Muscle of leg (tissue), 16 donors: ENCODE data around the gene OR5AK2. TPM values are rescaled to one million over a fixed set of nuclear protein-coding genes. Genes with fewer than 3 reads are reported as not detected.
"Not testable (repeated sequence)": the region's sequence is repeated elsewhere in the genome, so short reads cannot be mapped to it uniquely, and the experiment has no call there.

Experiments
- DNase-seq: peaks from one replicate; pipeline ENCODE4 v3.0.0; 2013
- H3K27ac ChIP-seq: one replicate; pipeline ENCODE4 v1.5.1; 2013; ENCODE audit warnings: mild to moderate bottlenecking, low read length, control low read depth
- H3K27me3 ChIP-seq: one replicate; pipeline ENCODE4 v1.6.1; 2013; ENCODE audit warnings: low read length; ENCODE audit not compliant: control insufficient read depth, insufficient read depth
- H3K36me3 ChIP-seq: one replicate; pipeline ENCODE4 v1.6.1; 2013; ENCODE audit warnings: low read length; ENCODE audit not compliant: control insufficient read depth, insufficient read depth
- H3K4me1 ChIP-seq: one replicate; pipeline ENCODE4 v1.6.1; 2013; ENCODE audit warnings: low read length; ENCODE audit not compliant: control insufficient read depth, insufficient read depth
- H3K4me3 ChIP-seq: one replicate; pipeline ENCODE4 v1.5.1; 2013; ENCODE audit warnings: low read length, control low read depth
- H3K9me3 ChIP-seq: replicated peaks from 2 replicates; pipeline ENCODE4 v1.6.1; 2013; ENCODE audit warnings: low read depth, low read length; ENCODE audit not compliant: control insufficient read depth
- WGBS: methylation state at CpG from one replicate; pipeline ENCODE4 v1.1.5; 2013; ENCODE audit warnings: missing lambda C conversion rate; ENCODE audit not compliant: insufficient coverage; 5-methylcytosine and 5-hydroxymethylcytosine counted together
- long read RNA-seq, 11 donors: transcript quantifications; one replicate each; lab custom pipeline, GENCODE V29; 2026
- polyA plus RNA-seq, 8 donors: library from polyadenylated mRNA; unstranded; fragments of 120-200 nt; gene quantifications; one replicate each; pipeline versions ENCODE4 v1.2.1 to v1.2.3, GENCODE V29; 2013; ENCODE audit warnings: inconsistent platforms in 1 of 8, low replicate concordance in 1 of 8; ENCODE audit not compliant: insufficient read length in 8 of 8, insufficient read depth in 1 of 8
- total RNA-seq: library from RNA; stranded (reverse); fragments of 120-200 nt; gene quantifications from one replicate; pipeline ENCODE4 v1.2.4, GENCODE V29; 2013

OR5AK2 gene, protein sequence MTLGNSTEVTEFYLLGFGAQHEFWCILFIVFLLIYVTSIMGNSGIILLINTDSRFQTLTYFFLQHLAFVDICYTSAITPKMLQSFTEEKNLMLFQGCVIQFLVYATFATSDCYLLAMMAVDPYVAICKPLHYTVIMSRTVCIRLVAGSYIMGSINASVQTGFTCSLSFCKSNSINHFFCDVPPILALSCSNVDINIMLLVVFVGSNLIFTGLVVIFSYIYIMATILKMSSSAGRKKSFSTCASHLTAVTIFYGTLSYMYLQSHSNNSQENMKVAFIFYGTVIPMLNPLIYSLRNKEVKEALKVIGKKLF
- total RNA-seq, result not detected
- not detected for polyA plus RNA-seq
- long read RNA-seq, donor 1, result 0 reads
- long read RNA-seq, donor 2, result 0 reads
- long read RNA-seq, donor 3, result 0 reads
- long read RNA-seq, donor 4, result 0 reads
- long read RNA-seq, donor 5, result 0 reads
- long read RNA-seq, donor 6, result 0 reads
- long read RNA-seq, donor 7, result 0 reads
- long read RNA-seq, donor 8, result 0 reads
- long read RNA-seq, donor 9, result 0 reads
- long read RNA-seq, donor 10, result 0 reads
- long read RNA-seq, donor 11, result 0 reads

DNA sequence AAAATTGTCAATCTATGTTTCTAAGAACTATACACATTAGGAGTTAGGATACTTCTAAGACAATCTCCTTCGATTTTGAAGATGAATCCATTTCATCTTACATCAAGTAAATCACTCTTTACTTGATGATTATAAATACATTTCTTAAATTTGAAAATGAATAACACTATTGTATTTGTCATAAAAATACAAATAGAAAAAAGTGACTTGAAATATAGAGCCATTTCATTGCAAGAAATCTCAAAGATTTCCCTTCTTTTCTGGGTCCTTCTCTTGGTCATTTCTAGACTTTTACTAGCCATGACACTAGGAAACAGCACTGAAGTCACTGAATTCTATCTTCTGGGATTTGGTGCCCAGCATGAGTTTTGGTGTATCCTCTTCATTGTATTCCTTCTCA is at the start of gene OR5AK2:
OR5AK2 (plus strand) TSS at position 301 of the 400 bp plus-strand sequence; CDS start at position 301, 0 bp downstream.
- no CpG with 5 or more reads among the region's 1 CpG for WGBS

DNA sequence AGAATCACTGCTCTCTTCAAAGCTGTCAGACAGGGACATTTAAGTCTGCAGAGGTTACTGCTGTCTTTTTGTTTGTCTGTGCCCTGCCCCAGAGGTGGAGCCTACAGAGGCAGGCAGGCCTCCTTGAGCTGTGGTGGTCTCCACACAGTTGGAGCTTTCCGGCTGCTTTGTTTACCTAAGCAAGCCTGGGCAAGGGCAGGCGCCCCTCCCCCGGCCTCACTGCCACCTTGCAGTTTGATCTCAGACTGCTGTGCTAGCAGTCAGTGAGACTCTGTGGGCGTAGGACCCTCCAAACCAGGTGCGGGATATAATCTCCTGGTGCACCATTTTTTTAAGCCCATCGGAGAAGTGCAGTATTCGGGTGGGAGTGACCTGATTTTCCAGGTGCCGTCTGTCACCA is 43.2 kb upstream of the OR5AK2 start:
- H3K4me1 ChIP-seq, DNase-seq, H3K4me3 ChIP-seq, H3K27ac ChIP-seq, H3K36me3 ChIP-seq, H3K27me3 ChIP-seq, H3K9me3 ChIP-seq: not testable (repeated sequence)
- 91% methylated on average over 8 of the region's 8 CpGs for WGBS

More for the DNA sequence above, at the start of gene OR5AK2:
- no peak within 1 kb of the TSS for H3K27ac ChIP-seq
- DNase-seq, result no peak
- H3K27me3 ChIP-seq, result no peaks in the 10 kb centered on the region
- H3K4me3 ChIP-seq, result no peak within 1 kb of the TSS
- no peaks in the 10 kb centered on the region for H3K36me3 ChIP-seq
- no peaks in the 10 kb centered on the region for H3K4me1 ChIP-seq
- no peaks in the 10 kb centered on the region for H3K9me3 ChIP-seq

DNA sequence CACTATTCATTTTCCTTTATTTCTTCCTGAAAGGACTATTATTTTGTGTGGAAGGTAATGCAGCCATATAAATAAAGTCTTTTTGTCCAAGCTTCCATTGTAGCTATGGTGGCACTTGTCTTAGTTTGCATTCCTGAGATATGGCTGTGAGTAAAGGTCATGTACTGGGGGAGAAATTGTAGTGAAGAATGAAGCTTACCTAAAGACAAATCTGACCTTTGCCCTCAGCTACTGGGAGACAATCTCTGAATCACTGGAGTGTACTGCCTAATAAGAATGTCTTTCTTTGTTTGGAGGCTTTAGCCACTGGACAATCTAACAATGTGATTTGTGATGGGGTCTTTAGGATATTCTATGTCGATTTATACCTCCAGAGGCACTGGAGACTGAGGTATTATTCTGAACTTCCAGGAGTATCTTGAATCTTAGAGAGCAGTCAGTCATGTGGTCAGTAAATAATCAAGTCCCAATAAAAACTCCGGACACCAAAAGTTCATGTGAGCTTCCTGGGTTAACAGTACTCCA is 39.7 kb upstream of the OR5AK2 start:
- Histone ChIP-seq H3K36me3 (no peaks in the 10 kb centered on the region), H3K9me3 (peaks cover 14% of the 10 kb centered on the region), H3K4me3 (no peak overlapping the region), H3K27ac (no peak overlapping the region), H3K4me1 (no peaks in the 10 kb centered on the region), H3K27me3 (no peaks in the 10 kb centered on the region)
- no peak for DNase-seq
- WGBS, result no CpG with 5 or more reads among the region's 2 CpGs

DNA sequence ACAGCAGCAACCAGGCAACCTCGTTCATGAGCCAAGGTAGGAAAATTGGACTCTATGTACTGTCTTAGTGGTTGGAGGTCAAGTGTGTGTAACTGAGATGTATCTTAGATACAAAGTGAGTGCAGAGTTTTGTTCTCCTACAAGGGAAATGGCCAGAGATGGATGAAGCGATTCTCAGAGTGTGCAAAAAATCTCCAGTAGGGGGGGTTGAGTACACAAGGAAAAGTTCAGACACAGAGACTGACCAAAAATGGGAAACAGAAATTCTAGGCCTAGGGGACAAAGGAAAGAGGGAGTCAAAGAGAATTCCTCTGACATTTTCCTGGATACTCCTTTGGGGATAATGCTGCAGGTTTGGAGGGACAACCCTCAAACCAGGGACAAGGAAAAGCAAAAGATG is 38.2 kb upstream of the OR5AK2 start:
- H3K4me3 ChIP-seq, result no peak overlapping the region
- no peaks in the 10 kb centered on the region for H3K36me3 ChIP-seq
- H3K27ac ChIP-seq, result no peak overlapping the region
- no peak for DNase-seq
- WGBS, result 69% methylated on average over 2 of the region's 2 CpGs
- peaks cover 17% of the 10 kb centered on the region for H3K9me3 ChIP-seq
- H3K4me1 ChIP-seq, result no peaks in the 10 kb centered on the region
- no peaks in the 10 kb centered on the region for H3K27me3 ChIP-seq

DNA sequence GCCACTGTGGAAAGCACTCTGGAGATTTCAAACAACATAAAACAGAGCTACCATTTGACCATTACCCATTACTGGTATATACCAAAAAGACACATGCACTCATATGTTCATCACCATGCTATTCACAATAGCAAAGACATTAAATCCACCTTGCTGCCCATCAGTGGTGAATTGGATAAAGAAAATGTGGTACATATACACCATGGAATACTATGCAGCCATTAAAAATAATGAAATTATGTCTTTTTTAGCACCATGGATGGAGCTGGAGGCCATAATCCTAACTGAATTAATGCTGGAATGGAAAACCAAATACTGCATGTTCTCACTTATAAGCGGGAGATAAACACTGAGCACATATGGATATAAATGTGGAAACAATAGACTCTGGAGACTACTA is 34.8 kb upstream of the OR5AK2 start:
- not testable (repeated sequence) for H3K4me3 ChIP-seq, H3K27me3 ChIP-seq, H3K27ac ChIP-seq, H3K4me1 ChIP-seq, DNase-seq, H3K36me3 ChIP-seq
- H3K9me3 ChIP-seq, result peaks cover 15% of the 10 kb centered on the region
- WGBS, result no CpG with 5 or more reads among the region's 1 CpG

DNA sequence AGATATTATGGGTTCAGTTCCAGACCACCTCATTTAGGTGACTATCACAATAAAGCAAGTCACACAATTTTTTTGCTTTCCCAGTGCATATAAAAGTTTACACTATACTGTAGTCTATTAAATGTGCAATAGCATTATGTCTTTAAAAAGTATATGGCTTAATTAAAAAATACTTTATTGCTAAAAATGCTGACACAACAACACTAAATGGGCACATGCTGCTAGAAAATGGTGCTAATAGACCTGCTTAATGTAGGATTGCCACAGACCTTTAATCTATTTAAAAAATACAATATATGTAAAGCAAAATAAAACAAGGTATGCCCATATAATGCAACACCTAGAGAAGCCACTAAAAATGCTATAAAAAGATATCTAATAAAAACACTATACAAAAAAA is 27.1 kb upstream of the OR5AK2 start:
- Histone ChIP-seq H3K27ac (no peak overlapping the region), H3K36me3 (no peaks in the 10 kb centered on the region), H3K27me3 (no peaks in the 10 kb centered on the region), H3K4me1 (no peaks in the 10 kb centered on the region), H3K4me3 (no peak overlapping the region), H3K9me3 (peaks cover 3% of the 10 kb centered on the region)
- no peak for DNase-seq

DNA sequence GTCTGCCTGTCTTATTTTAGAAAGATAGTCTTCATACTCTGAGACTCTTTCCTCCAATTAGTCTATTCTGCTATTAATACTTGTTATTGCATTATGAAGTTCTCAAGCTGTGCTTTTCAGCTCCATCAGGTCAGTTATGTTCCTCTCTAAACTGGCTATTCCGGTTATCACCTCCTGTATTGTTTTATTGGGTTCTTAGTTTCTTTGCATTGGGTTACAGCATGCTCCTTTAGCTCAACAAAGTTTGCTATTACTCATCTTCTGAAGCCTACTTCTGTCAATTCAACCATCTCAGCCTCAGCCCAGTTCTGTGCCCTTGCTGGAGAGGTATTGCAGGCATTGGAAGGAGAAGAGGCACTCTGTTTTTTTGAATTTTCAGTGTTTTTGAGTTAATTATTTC is 21.0 kb upstream of the OR5AK2 start:
- no peaks in the 10 kb centered on the region for H3K36me3 ChIP-seq
- H3K9me3 ChIP-seq, result peaks cover 8% of the 10 kb centered on the region
- H3K27ac ChIP-seq, result no peak overlapping the region
- DNase-seq, result no peak
- H3K4me1 ChIP-seq, result no peaks in the 10 kb centered on the region
- no CpG with 5 or more reads among the region's 1 CpG for WGBS
- H3K27me3 ChIP-seq, result no peaks in the 10 kb centered on the region
- no peak overlapping the region for H3K4me3 ChIP-seq

DNA sequence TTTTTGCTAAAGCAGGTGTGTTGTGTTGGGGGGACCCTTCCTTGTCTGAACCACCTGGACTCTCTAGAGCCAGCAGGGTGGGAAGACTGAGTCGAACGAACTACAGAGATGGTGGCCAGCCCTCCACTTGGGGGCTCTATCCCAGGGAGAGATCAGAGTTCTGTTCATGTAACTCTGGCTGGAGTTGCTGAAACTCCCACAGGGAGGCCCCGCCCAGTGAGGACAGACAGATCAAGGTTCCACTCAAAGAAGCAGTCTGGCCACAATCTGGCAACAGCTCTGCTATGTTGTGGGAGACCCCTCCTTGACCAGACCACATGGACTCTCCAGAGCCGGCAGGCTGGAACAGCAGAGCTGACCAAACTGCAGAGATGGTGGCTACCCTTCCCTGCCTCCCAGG is 20.2 kb upstream of the OR5AK2 start:
- Histone ChIP-seq H3K4me1 (no peaks in the 10 kb centered on the region), H3K27me3 (no peaks in the 10 kb centered on the region), H3K9me3 (peaks cover 8% of the 10 kb centered on the region), H3K4me3 (no peak overlapping the region), H3K27ac (no peak overlapping the region), H3K36me3 (no peaks in the 10 kb centered on the region)
- 70% methylated on average over 4 of the region's 4 CpGs for WGBS
- no peak for DNase-seq

DNA sequence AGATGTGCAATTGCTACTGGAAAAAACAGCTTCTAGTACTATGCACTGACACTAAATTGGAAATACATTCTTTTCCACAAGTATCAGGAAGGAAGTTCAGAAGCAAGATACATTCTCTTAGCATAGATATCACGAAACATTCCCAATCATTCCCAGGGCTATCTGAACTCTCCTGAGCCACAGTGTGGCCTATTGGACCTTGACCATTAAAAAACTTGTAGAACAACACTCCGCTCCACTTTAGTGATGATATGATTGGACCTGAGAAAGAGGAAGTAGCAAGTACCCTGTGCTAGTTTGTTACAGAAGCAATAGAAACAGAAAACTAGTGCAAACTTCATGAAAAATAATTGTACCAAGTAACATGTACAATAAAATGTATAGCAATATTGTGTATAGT is 11.4 kb upstream of the OR5AK2 start:
- Histone ChIP-seq H3K36me3 (no peaks in the 10 kb centered on the region), H3K27ac (no peak overlapping the region), H3K4me1 (no peaks in the 10 kb centered on the region), H3K27me3 (no peaks in the 10 kb centered on the region), H3K4me3 (no peak overlapping the region), H3K9me3 (no peaks in the 10 kb centered on the region)
- no CpG with 5 or more reads among the region's 2 CpGs for WGBS
- DNase-seq, result no peak

DNA sequence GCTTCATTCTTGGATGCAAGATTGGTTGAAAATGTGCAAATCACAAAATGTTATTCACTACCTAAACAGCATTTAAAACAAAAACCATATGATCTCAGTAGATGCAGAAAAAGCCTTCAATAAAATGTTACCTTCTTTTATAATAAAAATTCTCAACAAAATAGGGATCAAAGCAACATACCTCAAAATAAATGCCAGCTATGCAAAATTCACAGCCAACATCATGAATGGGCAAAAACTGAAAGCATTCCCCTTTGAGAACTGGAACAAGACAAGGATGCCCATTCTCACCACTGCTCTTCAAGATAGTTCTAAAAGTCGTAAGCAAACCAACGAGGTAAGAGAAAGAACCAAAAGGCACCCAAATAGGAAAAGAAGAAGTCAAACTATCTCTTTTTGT is 2.0 kb downstream of the OR5AK2 start:
- Histone ChIP-seq H3K27me3 (no peaks in the 10 kb centered on the region), H3K4me1 (no peaks in the 10 kb centered on the region), H3K9me3 (peaks cover 19% of the 10 kb centered on the region), H3K27ac (no peak overlapping the region), H3K4me3 (no peak overlapping the region), H3K36me3 (no peaks in the 10 kb centered on the region)
- WGBS, result no CpG with 5 or more reads among the region's 2 CpGs
- no peak for DNase-seq
